HG02642 (cell line): Measurements from ENCODE around the gene MDM2.

ENCODE experiments used
- ATAC-seq: cut with Tn5 transposase; IDR thresholded peaks from one replicate; pipeline ENCODE4 v1.9.1; 2021; ENCODE audit warnings: mild to moderate bottlenecking; ENCODE audit not compliant: unreplicated experiment, poor library complexity

Gene MDM2

DNA sequence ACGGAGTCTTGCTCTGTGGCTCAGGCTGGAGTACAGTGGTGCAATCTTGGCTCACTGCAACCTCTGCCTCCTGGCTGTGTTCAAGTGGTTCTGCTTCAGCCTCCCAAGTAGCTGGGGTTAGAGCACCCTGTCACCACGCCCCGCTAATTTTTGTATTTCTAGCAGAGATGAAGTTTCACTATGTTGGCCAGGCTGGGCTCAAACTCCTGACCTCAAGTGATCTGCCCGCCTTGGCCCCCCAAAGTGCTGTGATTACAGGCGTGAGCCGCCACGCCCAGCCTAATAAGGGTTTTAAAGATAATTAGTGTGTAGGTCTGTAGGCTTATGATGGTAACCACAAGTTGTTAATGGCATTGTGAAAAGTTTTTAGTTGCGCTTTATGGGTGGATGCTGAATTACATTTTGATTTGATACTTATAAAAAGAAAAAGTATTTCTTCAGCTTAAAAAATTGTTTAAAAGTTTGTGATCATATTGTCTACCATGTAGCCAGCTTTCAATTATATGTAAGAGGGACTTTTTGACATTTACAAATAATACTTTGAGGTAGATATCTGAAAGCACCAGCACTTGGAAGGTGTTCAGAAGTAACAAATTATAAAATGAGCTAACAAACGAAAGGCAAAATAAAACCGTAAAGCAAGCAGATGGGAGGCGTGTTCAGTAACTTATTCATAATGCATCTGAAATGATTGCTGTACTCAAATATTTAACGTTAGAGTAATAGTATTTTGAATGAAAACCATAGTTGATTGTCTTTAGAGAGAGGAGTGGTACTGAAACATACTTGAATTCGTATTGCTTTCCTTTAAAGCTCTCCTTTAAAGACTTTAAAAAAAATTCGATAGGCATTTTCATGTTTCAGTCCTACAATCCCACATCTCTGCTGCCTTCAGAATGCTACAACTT lies 37.1 kb downstream of the MDM2 start:
- ATAC-seq, result no peak

DNA sequence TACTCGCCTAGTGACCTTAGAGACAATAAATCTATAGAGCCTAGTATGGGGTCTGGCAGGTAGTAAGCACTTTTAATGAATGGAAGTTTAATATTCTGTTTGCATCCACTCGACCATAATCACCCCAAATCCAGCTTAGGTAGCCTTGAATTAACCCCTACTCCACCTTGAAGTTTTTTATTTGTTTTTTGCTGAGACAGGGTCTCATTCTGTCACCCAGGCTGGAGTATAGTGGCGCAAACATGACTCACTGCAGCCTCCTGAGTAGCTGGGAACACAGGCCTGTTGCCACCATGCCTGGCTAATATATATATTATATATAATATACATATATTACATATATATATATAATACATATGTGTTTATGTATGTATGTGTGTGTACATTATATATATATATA lies 38.8 kb downstream of the MDM2 start:
- ATAC-seq, result no peak

DNA sequence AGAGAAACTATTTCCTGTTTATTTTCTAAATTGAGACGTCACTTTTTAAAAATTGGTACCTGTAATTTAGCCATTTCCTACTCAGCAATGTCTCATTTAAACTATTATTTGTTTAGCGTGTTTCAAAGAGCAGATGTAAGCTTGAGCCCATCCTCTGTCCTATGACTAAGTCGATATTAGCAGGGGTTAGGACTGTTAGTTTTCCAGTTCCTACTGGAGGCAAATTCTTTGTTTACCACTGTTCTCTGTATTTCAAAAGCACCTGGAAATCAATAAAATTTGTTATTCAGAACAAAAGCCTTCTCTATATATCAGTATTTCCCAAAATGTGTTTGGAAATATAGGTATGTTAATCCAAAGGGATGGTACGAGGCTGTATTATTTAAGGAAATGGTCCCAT lies 42.4 kb downstream of the MDM2 start:
- no peak for ATAC-seq

GRCh38 chr12:68851592-68852306 lies 43.8 kb downstream of the MDM2 start:
- no peak for ATAC-seq

DNA sequence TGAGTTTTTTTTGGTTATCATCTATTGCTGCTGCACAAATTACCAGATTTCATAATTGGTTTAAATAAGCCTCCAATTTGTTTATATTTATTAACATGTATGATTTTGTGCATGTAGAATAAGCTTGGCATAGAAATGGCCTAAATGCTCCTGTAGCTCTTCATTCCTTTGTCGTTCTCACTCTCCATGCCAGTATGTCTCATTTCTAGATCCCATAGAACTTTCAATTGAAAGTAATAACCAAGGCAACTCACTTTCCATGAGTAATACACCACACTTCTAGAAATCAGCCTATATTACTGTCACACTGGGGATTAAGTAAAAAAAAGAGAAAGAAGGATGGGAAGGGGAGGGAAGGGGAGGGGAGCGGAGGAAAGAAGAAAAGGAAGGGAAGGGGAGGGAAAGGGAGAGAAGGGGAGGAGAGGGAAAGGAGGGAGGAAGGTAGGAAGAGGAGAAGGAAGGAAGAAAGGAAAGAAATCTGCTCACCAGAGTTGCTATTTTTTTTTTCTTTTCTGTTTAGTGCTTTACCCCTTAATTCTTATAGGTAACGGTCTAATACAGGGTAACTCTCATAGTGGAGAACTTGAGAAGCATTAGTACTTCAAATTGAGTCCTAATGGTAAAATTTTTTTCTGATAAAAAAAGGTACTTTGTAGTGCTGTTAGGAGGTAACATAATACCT lies 45.6 kb downstream of the MDM2 start:
- ATAC-seq, result no peak

DNA sequence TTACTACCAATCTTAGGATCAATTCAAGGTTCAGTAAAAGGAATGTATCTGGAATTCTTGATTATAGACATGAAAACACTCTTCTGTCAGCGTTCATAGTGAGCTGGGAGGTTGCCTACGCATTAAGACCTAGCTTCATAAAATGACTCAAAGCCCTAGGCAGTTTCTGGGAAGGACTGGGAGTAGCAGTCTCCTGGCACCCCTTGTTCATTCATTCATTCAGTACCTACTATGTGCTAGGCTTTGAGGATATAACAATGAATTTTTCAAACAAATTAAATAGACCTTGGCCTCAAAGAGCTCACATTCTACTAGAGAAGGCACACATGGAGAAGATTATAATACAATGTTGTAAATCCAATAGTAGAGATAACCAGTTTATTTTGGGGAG lies 46.1 kb downstream of the MDM2 start:
- no peak for ATAC-seq

GRCh38 chr12:68854554-68854953 lies 46.6 kb downstream of the MDM2 start:
- no peak for ATAC-seq

GRCh38 chr12:68855111-68855510 lies 47.1 kb downstream of the MDM2 start:
- no peak for ATAC-seq

GRCh38 chr12:68855771-68856170 lies 47.8 kb downstream of the MDM2 start:
- ATAC-seq, result no peak

DNA sequence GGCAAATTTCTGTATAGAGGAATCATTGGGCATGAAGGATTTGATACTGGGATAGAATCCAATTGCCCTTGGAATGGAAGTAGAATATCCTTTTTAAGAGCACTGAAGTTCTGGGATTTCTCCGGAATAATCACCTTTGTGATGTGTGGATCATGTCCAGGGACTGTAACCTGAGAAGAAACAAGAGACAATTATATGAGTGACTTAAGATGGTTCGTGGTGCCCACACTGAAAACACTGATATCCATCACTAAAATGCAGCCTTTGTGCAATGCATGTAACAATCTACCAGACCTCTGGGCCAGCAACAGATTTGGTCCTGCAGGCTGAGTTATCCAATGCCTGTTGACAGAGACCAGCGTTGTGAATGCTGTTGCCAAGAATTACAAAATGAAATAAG lies 48.5 kb downstream of the MDM2 start:
- ATAC-seq, result no peak

- no peak for ATAC-seq
These were observed 53.9 kb downstream of the MDM2 start for GRCh38 chr12:68861890-68862289.

GRCh38 chr12:68863109-68863770 lies 55.3 kb downstream of the MDM2 start:
- ATAC-seq, result no peak

- peak; percentile 64 for ATAC-seq
These were observed 56.0 kb downstream of the MDM2 start for GRCh38 chr12:68863886-68864454.

- no peak for ATAC-seq
These were observed 56.6 kb downstream of the MDM2 start for GRCh38 chr12:68864604-68865003.

DNA sequence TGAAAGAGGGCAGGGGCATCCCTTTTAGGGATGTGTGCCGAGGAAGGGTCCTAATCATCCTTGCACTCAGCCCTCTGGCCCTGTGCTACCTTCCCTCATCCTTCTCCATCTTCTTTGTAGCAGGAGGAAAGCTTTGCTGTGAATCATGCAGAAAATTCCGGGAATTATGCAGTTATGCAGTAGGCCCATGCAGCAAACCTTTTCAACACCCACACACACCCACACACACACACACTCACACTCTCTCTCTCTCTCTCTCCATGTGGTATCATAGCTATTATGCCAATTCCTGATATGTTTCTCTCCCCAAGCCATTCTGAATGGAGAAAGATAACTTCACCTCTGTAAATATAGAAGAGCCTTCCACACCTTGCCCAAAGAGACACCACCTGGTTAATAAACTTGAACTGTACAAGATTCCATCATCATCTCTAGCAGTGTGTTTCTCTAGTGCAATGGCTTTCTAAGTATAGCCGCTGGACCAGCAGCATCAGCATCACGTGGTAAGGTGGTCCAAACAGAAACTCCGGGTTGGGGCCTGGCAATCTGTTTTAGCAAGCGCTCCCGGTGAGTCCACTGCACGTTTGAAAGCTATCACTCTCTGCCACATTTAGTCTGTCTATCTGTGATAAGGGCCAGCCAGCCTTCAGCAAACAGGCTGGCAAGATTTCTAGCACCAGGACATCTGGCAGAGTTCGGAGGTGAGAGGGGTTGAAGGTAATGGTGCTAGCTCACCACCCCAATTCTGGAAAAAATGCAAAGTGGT lies 57.6 kb downstream of the MDM2 start:
- ATAC-seq, result no peak

- no peak for ATAC-seq
These were observed 59.0 kb downstream of the MDM2 start for GRCh38 chr12:68866950-68867349.

GRCh38 chr12:68867606-68868005 lies 59.6 kb downstream of the MDM2 start:
- ATAC-seq, result no peak

GRCh38 chr12:68868043-68868790 lies 60.2 kb downstream of the MDM2 start:
- no peak for ATAC-seq

GRCh38 chr12:68870011-68870410 lies 62.0 kb downstream of the MDM2 start:
- ATAC-seq, result no peak
